ENCODE results near the gene HECTD1. TPM values are rescaled to one million over a fixed set of nuclear protein-coding genes. Genes with fewer than 3 reads are reported as not detected.

The HECTD1 gene
- total and polyA plus RNA-seq, 9 of the 15 experiments (the other 6 are each of a cell fraction or from before 2014, with no cell fraction given): 27.9 to 111 (median 78.1) TPM

GRCh38 chr14:31207287-31207754 lies 272 bp downstream of the HECTD1 start (continued):
- TF ChIP-seq DEAF1 (CRISPR knock-in tag; IDR thresholded peaks at IDR 0.05) (no peak), TEAD4 (IDR thresholded peaks at IDR 0.05; ENCODE audit: low read length) (no peak), TEAD4 (CRISPR knock-in tag; IDR thresholded peaks at IDR 0.05; ENCODE audit: borderline replicate concordance) (no peak), BRD9 (IDR thresholded peaks at IDR 0.05; ENCODE audit: low read depth, partially characterized antibody) (no peak), ELK3 (CRISPR knock-in tag; IDR thresholded peaks at IDR 0.05) (no peak), SNRNP70 (optimal IDR thresholded peaks at IDR 0.05; ENCODE audit: low read depth, low read length) (no peak), ARID3B (CRISPR knock-in tag; IDR thresholded peaks at IDR 0.05; ENCODE audit: borderline replicate concordance) (no peak), MAFG (tag; conservative IDR thresholded peaks at IDR 0.05) (no peak), SREBF2 (CRISPR knock-in tag; IDR thresholded peaks at IDR 0.05) (no peak), ZNF318 (IDR thresholded peaks at IDR 0.05; ENCODE audit: borderline replicate concordance in 1 of 2, low read depth in 1 of 2) (no peak), NFXL1 (CRISPR knock-in tag; IDR thresholded peaks at IDR 0.05) (no peak), ILK (tag; IDR thresholded peaks at IDR 0.05; ENCODE audit: borderline replicate concordance, low read depth) (no peak), XRCC4 (IDR thresholded peaks at IDR 0.05; ENCODE audit: extremely low read depth, insufficient read depth, insufficient read length) (no peak), MYBL2 (IDR thresholded peaks at IDR 0.05; ENCODE audit: low read depth) (no peak), MYBL2 (CRISPR knock-in tag; IDR thresholded peaks at IDR 0.05; ENCODE audit: borderline replicate concordance) (no peak), ZNF165 (CRISPR knock-in tag; IDR thresholded peaks at IDR 0.05; ENCODE audit: borderline replicate concordance) (no peak)

All from K562 (cell line).